Muscle layer of duodenum (tissue), 2 donors: ENCODE results near the gene BIRC2.

ENCODE experiments used
- H3K27ac ChIP-seq: one replicate; pipeline ENCODE4 v1.7.0; 2013; ENCODE audit warnings: mild to moderate bottlenecking, low read length
- H3K27me3 ChIP-seq: one replicate; pipeline ENCODE4 v1.7.0; 2013; ENCODE audit warnings: low read depth, mild to moderate bottlenecking, control low read depth, low read length
- H3K36me3 ChIP-seq, 2 donors: one replicate each; pipeline ENCODE4 v1.7.0; 2013; ENCODE audit warnings: low read length in 2 of 2, control low read depth in 1 of 2, mild to moderate bottlenecking in 1 of 2; ENCODE audit not compliant: insufficient read depth in 2 of 2, control insufficient read depth in 1 of 2
- H3K4me1 ChIP-seq, 2 donors: one replicate each; pipeline ENCODE4 v1.7.0; 2013; ENCODE audit warnings: low read length in 2 of 2, mild to moderate bottlenecking in 2 of 2, control low read depth in 1 of 2, moderate library complexity in 1 of 2; ENCODE audit not compliant: insufficient read depth in 2 of 2, control insufficient read depth in 1 of 2
- H3K4me3 ChIP-seq, 2 donors: one replicate each; pipeline ENCODE4 v1.7.0; 2013; ENCODE audit warnings: low read length in 2 of 2, low read depth in 1 of 2, mild to moderate bottlenecking in 1 of 2
- H3K9me3 ChIP-seq, 2 donors: one replicate each; pipeline ENCODE4 v1.7.0; 2013; ENCODE audit warnings: low read length in 2 of 2, control low read depth in 1 of 2, mild to moderate bottlenecking in 1 of 2; ENCODE audit not compliant: control insufficient read depth in 1 of 2
- donor health status: healthy.

BIRC2 gene

GRCh38 chr11:102313238-102313940, 33.6 kb upstream of the BIRC2 start:
- H3K4me3 ChIP-seq = peak overlapping the region; percentile 45 to 51
- peaks cover 7 to 12% of the 10 kb centered on the region in 2 donors for H3K4me1 ChIP-seq
- no peaks in the 10 kb centered on the region for H3K36me3 ChIP-seq
- H3K27ac ChIP-seq = peak overlapping the region; percentile 83
- H3K27me3 ChIP-seq = no peaks in the 10 kb centered on the region
- H3K9me3 ChIP-seq = no peaks in the 10 kb centered on the region

GRCh38 chr11:102314784-102315183, 32.2 kb upstream of the BIRC2 start:
- no peaks in the 10 kb centered on the region for H3K36me3 ChIP-seq
- H3K27ac ChIP-seq = no peak overlapping the region
- H3K4me1 ChIP-seq = peaks cover 7 to 16% of the 10 kb centered on the region in 2 donors
- H3K4me3 ChIP-seq = no peak overlapping the region
- H3K27me3 ChIP-seq = no peaks in the 10 kb centered on the region
- no peaks in the 10 kb centered on the region for H3K9me3 ChIP-seq

- H3K27me3 ChIP-seq = no peaks in the 10 kb centered on the region
- no peaks in the 10 kb centered on the region for H3K36me3 ChIP-seq
- peak overlapping the region; percentile 84 to 92 for H3K4me3 ChIP-seq
- H3K27ac ChIP-seq = peak overlapping the region; percentile 90
- H3K9me3 ChIP-seq = no peaks in the 10 kb centered on the region
- H3K4me1 ChIP-seq = peaks cover 7 to 16% of the 10 kb centered on the region in 2 donors
Observed at GRCh38 chr11:102316346-102316904, 30.6 kb upstream of the BIRC2 start.

- Histone ChIP-seq H3K4me1 (peaks cover 7 to 16% of the 10 kb centered on the region in 2 donors), H3K27ac (peak within 1 kb of the TSS; percentile 90), H3K4me3 (peak within 1 kb of the TSS; percentile 84 to 92)
Observed at GRCh38 chr11:102317099-102317767, 29.8 kb upstream of the BIRC2 start, which contains the start of gene BIRC3. Gene BIRC3, plus strand, starts transcription at chr11:102317484. Its CDS starts 7,026 bp downstream, at chr11:102324510.

GRCh38 chr11:102317768-102318103, 29.3 kb upstream of the BIRC2 start:
- Histone ChIP-seq H3K27me3 (no peaks in the 10 kb centered on the region), H3K4me1 (peaks cover 7 to 16% of the 10 kb centered on the region in 2 donors), H3K9me3 (no peaks in the 10 kb centered on the region), H3K4me3 (peak overlapping the region; percentile 84 to 92), H3K36me3 (no peaks in the 10 kb centered on the region), H3K27ac (peak overlapping the region; percentile 90)

More at GRCh38 chr11:102317099-102317767, 29.8 kb upstream of the BIRC2 start, which contains the start of gene BIRC3:
- H3K36me3 ChIP-seq = no peaks in the 10 kb centered on the region
- H3K9me3 ChIP-seq = no peaks in the 10 kb centered on the region
- no peaks in the 10 kb centered on the region for H3K27me3 ChIP-seq

GRCh38 chr11:102318469-102318868, 28.5 kb upstream of the BIRC2 start:
- Histone ChIP-seq H3K27me3 (no peaks in the 10 kb centered on the region), H3K9me3 (no peaks in the 10 kb centered on the region), H3K36me3 (no peaks in the 10 kb centered on the region), H3K27ac (peak overlapping the region; percentile 90), H3K4me1 (peaks cover 3 to 14% of the 10 kb centered on the region in 2 donors), H3K4me3 (peak overlapping the region; percentile 84 to 92)

- Histone ChIP-seq H3K27ac (peak overlapping the region; percentile 78), H3K4me1 (peaks cover 0 to 12% of the 10 kb centered on the region in 2 donors), H3K4me3 (peak overlapping the region; percentile 17 to 52), H3K36me3 (no peaks in the 10 kb centered on the region), H3K9me3 (no peaks in the 10 kb centered on the region), H3K27me3 (no peaks in the 10 kb centered on the region)
Observed at GRCh38 chr11:102319544-102319943, 27.5 kb upstream of the BIRC2 start.

GRCh38 chr11:102320188-102320587, 26.8 kb upstream of the BIRC2 start:
- H3K9me3 ChIP-seq = no peaks in the 10 kb centered on the region
- peak overlapping the region in 1 of 2 donors; percentile 17 for H3K4me3 ChIP-seq
- peak overlapping the region; percentile 25 for H3K27ac ChIP-seq
- no peaks in the 10 kb centered on the region for H3K27me3 ChIP-seq
- peaks cover 0 to 12% of the 10 kb centered on the region in 2 donors for H3K4me1 ChIP-seq
- H3K36me3 ChIP-seq = no peaks in the 10 kb centered on the region

- Histone ChIP-seq H3K27ac (peak overlapping the region; percentile 25), H3K9me3 (no peaks in the 10 kb centered on the region), H3K4me1 (peaks cover 0 to 12% of the 10 kb centered on the region in 2 donors), H3K36me3 (no peaks in the 10 kb centered on the region), H3K27me3 (no peaks in the 10 kb centered on the region), H3K4me3 (no peak overlapping the region)
Observed at GRCh38 chr11:102320679-102321078, 26.3 kb upstream of the BIRC2 start.

- H3K27me3 ChIP-seq = no peaks in the 10 kb centered on the region
- H3K36me3 ChIP-seq = peaks cover under 1 to 5% of the 10 kb centered on the region in 2 donors
- H3K4me3 ChIP-seq = no peak overlapping the region
- no peak overlapping the region for H3K27ac ChIP-seq
- H3K9me3 ChIP-seq = no peaks in the 10 kb centered on the region
- peaks cover 0 to 9% of the 10 kb centered on the region in 2 donors for H3K4me1 ChIP-seq
Observed at GRCh38 chr11:102322560-102322959, 24.5 kb upstream of the BIRC2 start.

GRCh38 chr11:102323542-102324251, 23.3 kb upstream of the BIRC2 start:
- H3K27me3 ChIP-seq = no peaks in the 10 kb centered on the region
- peaks cover 0 to 2% of the 10 kb centered on the region in 2 donors for H3K4me1 ChIP-seq
- H3K36me3 ChIP-seq = peaks cover 9 to 10% of the 10 kb centered on the region in 2 donors
- H3K4me3 ChIP-seq = no peak overlapping the region
- H3K27ac ChIP-seq = no peak overlapping the region
- no peaks in the 10 kb centered on the region for H3K9me3 ChIP-seq
